ENCODE data around the gene USF3. TPM values are rescaled to one million over a fixed set of nuclear protein-coding genes. Genes with fewer than 3 reads are reported as not detected.
A peak's percentile ranks its signal among the peaks of the same experiment; 100 is the strongest.

USF3 gene
- total RNA-seq, 1 donor from 2014 or later, result 18.3 TPM

- Mint-ChIP-seq H3K27ac (ENCODE audit: unreplicated experiment) (peak overlapping the region; percentile 28), H3K4me1 (no peaks in the 10 kb centered on the region), H3K4me3 (no peak overlapping the region), H3K27me3 (ENCODE audit: low read depth) (no peaks in the 10 kb centered on the region), H3K9me3 (peaks cover 2% of the 10 kb centered on the region), H3K36me3 (ENCODE audit: low read depth) (peaks cover 51% of the 10 kb centered on the region)
- no peak for DNase-seq (ENCODE audit: low read depth, low spot score)
- no peak for TF ChIP-seq CTCF (conservative IDR thresholded peaks at IDR 0.05)
These were observed 41.6 kb downstream of the USF3 start for GRCh38 chr3:113654851-113655250.

- H3K4me1 Mint-ChIP-seq, result no peaks in the 10 kb centered on the region
- TF ChIP-seq CTCF (conservative IDR thresholded peaks at IDR 0.05), result no peak
- H3K9me3 Mint-ChIP-seq, result peaks cover 2% of the 10 kb centered on the region
- H3K36me3 Mint-ChIP-seq (ENCODE audit: low read depth), result peaks cover 49% of the 10 kb centered on the region
- no peak overlapping the region for H3K4me3 Mint-ChIP-seq
- H3K27me3 Mint-ChIP-seq (ENCODE audit: low read depth), result no peaks in the 10 kb centered on the region
- H3K27ac Mint-ChIP-seq (ENCODE audit: unreplicated experiment), result no peak overlapping the region
- DNase-seq (ENCODE audit: low read depth, low spot score), result no peak
These were observed 42.1 kb downstream of the USF3 start for GRCh38 chr3:113654310-113654709.

GRCh38 chr3:113649174-113649845, 47.1 kb downstream of the USF3 start:
- Mint-ChIP-seq H3K27ac (ENCODE audit: unreplicated experiment) (no peak overlapping the region), H3K4me1 (no peaks in the 10 kb centered on the region), H3K9me3 (peaks cover 21% of the 10 kb centered on the region), H3K27me3 (ENCODE audit: low read depth) (no peaks in the 10 kb centered on the region), H3K36me3 (ENCODE audit: low read depth) (peaks cover 28% of the 10 kb centered on the region), H3K4me3 (no peak overlapping the region)
- no peak for TF ChIP-seq CTCF (conservative IDR thresholded peaks at IDR 0.05)
- no peak for DNase-seq (ENCODE audit: low read depth, low spot score)

- H3K4me1 Mint-ChIP-seq, result no peaks in the 10 kb centered on the region
- H3K36me3 Mint-ChIP-seq (ENCODE audit: low read depth), result peaks cover 35% of the 10 kb centered on the region
These were observed 47.9 kb downstream of the USF3 start for GRCh38 chr3:113648524-113648923.

GRCh38 chr3:113643583-113643982, 52.9 kb downstream of the USF3 start:
- Mint-ChIP-seq H3K36me3 (ENCODE audit: low read depth) (peaks cover 28% of the 10 kb centered on the region), H3K27ac (ENCODE audit: unreplicated experiment) (no peak overlapping the region), H3K27me3 (ENCODE audit: low read depth) (peaks cover 4% of the 10 kb centered on the region), H3K4me1 (no peaks in the 10 kb centered on the region), H3K9me3 (peaks cover 27% of the 10 kb centered on the region), H3K4me3 (no peak overlapping the region)
- no peak for DNase-seq (ENCODE audit: low read depth, low spot score)
- no peak for TF ChIP-seq CTCF (conservative IDR thresholded peaks at IDR 0.05)

More at GRCh38 chr3:113648524-113648923, 47.9 kb downstream of the USF3 start:
- DNase-seq (ENCODE audit: low read depth, low spot score), result no peak
- H3K9me3 Mint-ChIP-seq, result peaks cover 26% of the 10 kb centered on the region
- TF ChIP-seq CTCF (conservative IDR thresholded peaks at IDR 0.05), result no peak
- no peak overlapping the region for H3K27ac Mint-ChIP-seq (ENCODE audit: unreplicated experiment)
- no peaks in the 10 kb centered on the region for H3K27me3 Mint-ChIP-seq (ENCODE audit: low read depth)
- no peak overlapping the region for H3K4me3 Mint-ChIP-seq
